HEK293 (cell line): ENCODE measurements around the gene C22orf42.

Experiments used
- CTCF ChIA-PET: fragments of 350-600 bp; formaldehyde crosslinking; extraction: SDS; loops from one replicate; lab custom pipeline; 2021; ENCODE audit warnings: antibody characterized with exemption; lab: Yijun Ruan, JAX
- POLR2A ChIA-PET: fragments of 300-600 bp; formaldehyde crosslinking; extraction: SDS; loops from one replicate; lab custom pipeline; 2020; ENCODE audit warnings: antibody characterized with exemption, inconsistent platforms; lab: Yijun Ruan, JAX
- H3K27ac ChIP-seq: fragments of 200-500 bp; sonication (Bioruptor generic); 2 replicates; pipeline ENCODE4 v1.5.1; 2014; ENCODE audit warnings: low read depth, low read length, control low read depth, inconsistent platforms; ENCODE audit errors: extremely low read depth
- H3K36me3 ChIP-seq, 2 experiments: fragments of 200-500 bp in 1 of 2; sonication (Bioruptor generic) in 1 of 2; 1 replicate in 1 of 2; 2 replicates in 1 of 2; pipeline ENCODE4 v1.5.1; 2014 to 2017; ENCODE audit warnings: inconsistent platforms in 2 of 2, low read length in 2 of 2; ENCODE audit not compliant: control insufficient read depth in 2 of 2, insufficient read depth in 1 of 2
- H3K4me1 ChIP-seq: fragments of 200-500 bp; sonication (Bioruptor generic); 2 replicates; pipeline ENCODE4 v1.5.1; 2014; ENCODE audit warnings: mild to moderate bottlenecking, low read length, inconsistent platforms; ENCODE audit not compliant: control insufficient read depth, insufficient read depth
- H3K4me3 ChIP-seq: 2 replicates; pipeline ENCODE4 v1.5.1; 2011; ENCODE audit warnings: low read depth, mild to moderate bottlenecking, control low read depth, low read length, moderate library complexity
- H3K9me3 ChIP-seq: fragments of 200-500 bp; sonication (Bioruptor generic); 2 replicates; pipeline ENCODE4 v1.5.1; 2014; ENCODE audit warnings: low read depth, low read length, inconsistent platforms; ENCODE audit not compliant: control insufficient read depth, insufficient read depth
- EGR2 ChIP-seq: fragments of 450-650 bp; formaldehyde crosslinking; IDR thresholded peaks from 2 replicates; pipeline ENCODE4 v1.5.1; 2016; ENCODE audit warnings: low read depth, missing biosample characterization, missing genetic modification characterization
- INSM2 ChIP-seq: fragments of 450-650 bp; formaldehyde crosslinking; IDR thresholded peaks from 2 replicates; pipeline ENCODE4 v1.5.1; 2016; ENCODE audit warnings: missing biosample characterization, missing genetic modification characterization
- PRDM4 ChIP-seq: fragments of 450-650 bp; formaldehyde crosslinking; IDR thresholded peaks from 2 replicates; pipeline ENCODE4 v1.5.1; 2017; ENCODE audit warnings: missing biosample characterization, missing genetic modification characterization
- YY2 ChIP-seq: fragments of 450-650 bp; formaldehyde crosslinking; IDR thresholded peaks from 2 replicates; pipeline ENCODE4 v1.5.1; 2016; ENCODE audit warnings: missing biosample characterization, missing genetic modification characterization
- ZBTB26 ChIP-seq: fragments of 450-650 bp; formaldehyde crosslinking; optimal IDR thresholded peaks from 2 replicates; pipeline ENCODE3; 2016; ENCODE audit warnings: missing biosample characterization, mild to moderate bottlenecking, missing genetic modification characterization
- ZBTB49 ChIP-seq: fragments of 450-650 bp; formaldehyde crosslinking; IDR thresholded peaks from 2 replicates; pipeline ENCODE4 v1.5.1; 2016; ENCODE audit warnings: missing biosample characterization, missing genetic modification characterization, low read depth
- ZBTB7A ChIP-seq: fragments of 450-650 bp; formaldehyde crosslinking; IDR thresholded peaks from 2 replicates; pipeline ENCODE4 v1.5.1; 2016; ENCODE audit warnings: low read depth, missing biosample characterization, missing genetic modification characterization
- ZNF19 ChIP-seq: fragments of 450-650 bp; formaldehyde crosslinking; IDR thresholded peaks from 2 replicates; pipeline ENCODE4; 2016; ENCODE audit warnings: missing biosample characterization, missing genetic modification characterization, low read depth
- ZNF221 ChIP-seq: fragments of 450-650 bp; formaldehyde crosslinking; IDR thresholded peaks from 2 replicates; pipeline ENCODE4 v1.5.1; 2017; ENCODE audit warnings: missing biosample characterization, missing genetic modification characterization, borderline replicate concordance
- ZNF26 ChIP-seq: fragments of 450-650 bp; formaldehyde crosslinking; IDR thresholded peaks from 2 replicates; pipeline ENCODE4 v1.5.1; 2016; ENCODE audit warnings: missing biosample characterization, missing genetic modification characterization
- ZNF37A ChIP-seq: fragments of 450-650 bp; IDR thresholded peaks from 2 replicates; pipeline ENCODE4 v1.5.1; 2018; ENCODE audit warnings: missing biosample characterization, missing genetic modification characterization
- ZNF416 ChIP-seq: fragments of 450-650 bp; formaldehyde crosslinking; IDR thresholded peaks from 2 replicates; pipeline ENCODE4 v1.5.1; 2016; ENCODE audit warnings: missing biosample characterization, missing genetic modification characterization
- ZNF571 ChIP-seq: fragments of 450-650 bp; formaldehyde crosslinking; IDR thresholded peaks from 2 replicates; pipeline ENCODE4 v1.5.0; 2017; ENCODE audit warnings: missing biosample characterization, missing genetic modification characterization
- ZNF621 ChIP-seq: fragments of 450-650 bp; formaldehyde crosslinking; IDR thresholded peaks from 2 replicates; pipeline ENCODE4 v1.5.1; 2017; ENCODE audit warnings: missing biosample characterization, missing genetic modification characterization
- ZNF677 ChIP-seq: fragments of 450-650 bp; IDR thresholded peaks from 2 replicates; pipeline ENCODE4 v1.5.0; 2018; ENCODE audit warnings: missing biosample characterization, mild to moderate bottlenecking, missing genetic modification characterization, moderate library complexity
- ZNF701 ChIP-seq: fragments of 450-650 bp; formaldehyde crosslinking; IDR thresholded peaks from 2 replicates; pipeline ENCODE4 v1.5.1; 2016; ENCODE audit warnings: missing biosample characterization, missing genetic modification characterization
- ZNF830 ChIP-seq: fragments of 450-650 bp; IDR thresholded peaks from 2 replicates; pipeline ENCODE4 v1.5.0; 2018; ENCODE audit warnings: missing biosample characterization, missing genetic modification characterization, low read depth, mild to moderate bottlenecking, moderate library complexity
- ZSCAN18 ChIP-seq: fragments of 450-650 bp; formaldehyde crosslinking; IDR thresholded peaks from 2 replicates; pipeline ENCODE4 v1.5.1; 2016; ENCODE audit warnings: missing biosample characterization, missing genetic modification characterization
- ZSCAN30 ChIP-seq: fragments of 450-650 bp; IDR thresholded peaks from 2 replicates; pipeline ENCODE4 v1.5.1; 2018; ENCODE audit warnings: missing biosample characterization, mild to moderate bottlenecking, missing genetic modification characterization, moderate library complexity

The C22orf42 gene

GRCh38 chr22:32122899-32123298 lies 36.2 kb downstream of the C22orf42 start:
- POLR2A ChIA-PET, result no interaction called here
- CTCF ChIA-PET, result no interaction called here
- TF ChIP-seq ZNF221 (no peak), EGR2 (tag by site-specific recombination) (no peak), ZBTB49 (no peak), ZNF571 (tag by site-specific recombination) (no peak), ZSCAN30 (tag by site-specific recombination) (no peak), ZNF416 (no peak), INSM2 (tag by site-specific recombination) (no peak), YY2 (tag by site-specific recombination) (no peak), ZNF830 (tag by site-specific recombination) (no peak)
- Histone ChIP-seq H3K4me3 (no peak overlapping the region), H3K27ac (no peak overlapping the region), H3K4me1 (no peaks in the 10 kb centered on the region), H3K36me3 (no peaks in the 10 kb centered on the region), H3K9me3 (no peaks in the 10 kb centered on the region)

GRCh38 chr22:32120603-32121002 lies 38.5 kb downstream of the C22orf42 start:
- no peak overlapping the region for H3K4me3 ChIP-seq
- H3K4me1 ChIP-seq, result no peaks in the 10 kb centered on the region
- CTCF ChIA-PET, result interaction anchor here (0.7 to 1.0 kb wide), 2 partner anchors 21 to 409 kb away, joined by 3 read pairs; no protein-coding TSS in a partner anchor
- no peaks in the 10 kb centered on the region for H3K36me3 ChIP-seq
- no peaks in the 10 kb centered on the region for H3K9me3 ChIP-seq
- TF ChIP-seq ZBTB7A (tag by site-specific recombination), result no peak
- no peak for TF ChIP-seq ZNF26 (tag by site-specific recombination)
- TF ChIP-seq ZNF701, result no peak
- no peak for TF ChIP-seq ZSCAN18 (tag by site-specific recombination)
- TF ChIP-seq ZBTB26, result no peak
- TF ChIP-seq ZNF19 (tag by site-specific recombination), result no peak
- no peak for TF ChIP-seq ZNF677
- no peak for TF ChIP-seq ZNF621 (tag by site-specific recombination)
- no peak for TF ChIP-seq ZNF37A (tag by site-specific recombination)
- no peak for TF ChIP-seq PRDM4
- H3K27ac ChIP-seq, result no peak overlapping the region
- POLR2A ChIA-PET, result no interaction called here
